GM23338 (cell line): ENCODE data around the gene MYF5. TPM values are rescaled to one million over a fixed set of nuclear protein-coding genes. Genes with fewer than 3 reads are reported as not detected.

ENCODE experiments used
- ATAC-seq: fragments of 200-7000 bp; cut with Tn5 transposase; 3 replicates; pipeline ENCODE4 v1.9.1; 2020
- DNase-seq: peaks from one replicate; pipeline ENCODE4 v3.0.0-alpha.2; 2015; ENCODE audit warnings: low spot score
- H2AFZ ChIP-seq: fragments of 200-600 bp; sonication (generic); 2 replicates; pipeline ENCODE4 v1.8.0; 2016; ENCODE audit warnings: antibody characterized with exemption, mild to moderate bottlenecking, moderate library complexity
- H3F3A ChIP-seq: fragments of 200-600 bp; sonication (generic); replicated peaks from 2 replicates; pipeline ENCODE4 v1.8.0; 2017; ENCODE audit warnings: antibody characterized with exemption, mixed run types, low read depth
- H3K27ac ChIP-seq: fragments of 200-600 bp; sonication (generic); 2 replicates; pipeline ENCODE4 v1.6.1; 2016; ENCODE audit warnings: low read depth
- H3K27me3 ChIP-seq: fragments of 200-600 bp; sonication (generic); 2 replicates; pipeline ENCODE4 v1.8.0; 2016; ENCODE audit warnings: mild to moderate bottlenecking, mixed run types, moderate library complexity; ENCODE audit not compliant: insufficient read depth
- H3K36me3 ChIP-seq: fragments of 200-600 bp; sonication (generic); 2 replicates; pipeline ENCODE4 v1.8.0; 2016; ENCODE audit warnings: mild to moderate bottlenecking; ENCODE audit not compliant: insufficient read depth
- H3K4me1 ChIP-seq: fragments of 200-600 bp; sonication (generic); 2 replicates; pipeline ENCODE4 v1.8.0; 2016; ENCODE audit warnings: mild to moderate bottlenecking, moderate library complexity; ENCODE audit not compliant: insufficient read depth
- H3K4me2 ChIP-seq: fragments of 200-600 bp; sonication (generic); 2 replicates; pipeline ENCODE4 v1.7.1; 2017; ENCODE audit warnings: mixed run types
- H3K4me3 ChIP-seq: fragments of 200-600 bp; sonication (generic); 2 replicates; pipeline ENCODE4 v1.6.1; 2016; ENCODE audit warnings: mixed run types
- H3K79me2 ChIP-seq: fragments of 200-600 bp; sonication (generic); replicated peaks from 2 replicates; pipeline ENCODE4 v1.8.0; 2017; ENCODE audit warnings: mild to moderate bottlenecking; ENCODE audit not compliant: insufficient read depth
- H3K9me2 ChIP-seq: fragments of 200-600 bp; sonication (generic); 2 replicates; pipeline ENCODE4 v1.8.0; 2017; ENCODE audit not compliant: insufficient read depth
- H4K20me1 ChIP-seq: fragments of 200-600 bp; sonication (generic); replicated peaks from 2 replicates; pipeline ENCODE4 v1.8.0; 2017; ENCODE audit warnings: mild to moderate bottlenecking; ENCODE audit not compliant: insufficient read depth
- H3K27ac Mint-ChIP-seq: 2 replicates; pipeline ENCODE4 v1.8.0; 2020; ENCODE audit warnings: inconsistent platforms, mild to moderate bottlenecking, moderate library complexity, mixed read lengths
- H3K27me3 Mint-ChIP-seq: 3 replicates; pipeline ENCODE4 v1.8.0; 2022; ENCODE audit warnings: low read depth, mild to moderate bottlenecking, moderate library complexity, mixed read lengths, inconsistent platforms; ENCODE audit not compliant: insufficient read depth, poor library complexity
- H3K36me3 Mint-ChIP-seq: 3 replicates; pipeline ENCODE4 v1.8.0; 2021; ENCODE audit warnings: low read depth, mild to moderate bottlenecking, inconsistent platforms, moderate library complexity, mixed read lengths
- H3K4me1 Mint-ChIP-seq: 3 replicates; pipeline ENCODE4 v1.8.0; 2020; ENCODE audit warnings: mild to moderate bottlenecking, inconsistent platforms, mixed read lengths
- H3K4me3 Mint-ChIP-seq: 3 replicates; pipeline ENCODE4 v1.8.0; 2021; ENCODE audit warnings: moderate library complexity, mild to moderate bottlenecking, inconsistent platforms, mixed read lengths
- H3K9me3 Mint-ChIP-seq: 3 replicates; pipeline ENCODE4 v1.8.0; 2020; ENCODE audit warnings: moderate library complexity, mild to moderate bottlenecking, inconsistent platforms, mixed read lengths
- EZH2phosphoT487 ChIP-seq: fragments of 200-600 bp; sonication (generic); IDR thresholded peaks from one replicate; pipeline ENCODE4 v1.8.1; 2018; ENCODE audit warnings: antibody characterized with exemption; ENCODE audit not compliant: unreplicated experiment
- JUNB ChIP-seq: IDR thresholded peaks from one replicate; pipeline ENCODE4 v1.6.1; 2016; ENCODE audit warnings: antibody characterized with exemption; ENCODE audit not compliant: unreplicated experiment
- STAT1 ChIP-seq: IDR thresholded peaks from one replicate; pipeline ENCODE4 v1.6.1; 2016; ENCODE audit warnings: antibody characterized with exemption; ENCODE audit not compliant: unreplicated experiment
- ZNF462 ChIP-seq: fragments of 250-450 bp; sonication (Bioruptor Pico); IDR thresholded peaks from 2 replicates; pipeline ENCODE4 v1.5.0; 2020; ENCODE audit warnings: mild to moderate bottlenecking, moderate library complexity
- polyA plus RNA-seq: library from polyadenylated mRNA; unstranded; fragments of >200 nt; fragmentation: Nextera tagmentation; extraction: Ambion mirVana; gene quantifications from 2 replicates; pipeline ENCODE4 v1.2.1, GENCODE V29; 2016
- total RNA-seq: library from RNA; depleted of rRNA; stranded (reverse); fragments of >200 nt; shearing (Covaris generic); gene quantifications from 2 replicates; pipeline ENCODE4 v1.2.3, GENCODE V29; 2014
- TF ChIP-seq, protein P1 (sequence below): IDR thresholded peaks from 2 replicates; pipeline ENCODE4 v1.6.1; 2016; ENCODE audit warnings: antibody characterized with exemption

The MYF5 gene
- total and polyA plus RNA-seq, 2 experiments from 2014 or later, result not detected

DNA sequence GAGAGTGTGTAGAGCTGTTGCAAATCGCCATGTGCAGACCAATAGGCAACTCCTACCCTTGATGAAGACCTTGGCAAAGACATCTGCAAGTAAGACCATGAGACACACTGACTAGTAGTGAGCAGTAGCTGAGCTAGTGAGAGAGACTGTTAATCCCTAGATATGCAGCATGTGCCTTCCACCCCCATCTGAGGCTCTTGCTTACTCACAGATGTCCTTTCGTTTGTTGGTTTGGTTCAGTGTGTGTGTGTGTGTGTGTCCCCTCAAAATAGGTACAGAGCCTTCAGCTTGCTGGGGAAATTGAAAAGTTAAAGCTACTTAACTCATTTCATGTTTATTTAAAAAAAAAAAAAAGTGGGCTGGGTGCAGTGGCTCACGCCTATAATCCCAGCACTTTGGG is 37.6 kb downstream of the MYF5 start:
- Histone ChIP-seq H3K4me3 (no peak overlapping the region), H3K4me2 (no peak overlapping the region), H3K4me1 (no peaks in the 10 kb centered on the region), H3K36me3 (no peaks in the 10 kb centered on the region), H4K20me1 (no peaks in the 10 kb centered on the region), H3K27ac (no peak overlapping the region), H2AFZ (no peak overlapping the region), H3K79me2 (no peaks in the 10 kb centered on the region), H3K9me2 (no peaks in the 10 kb centered on the region), H3K27me3 (no peaks in the 10 kb centered on the region), H3F3A (no peaks in the 10 kb centered on the region)
- Mint-ChIP-seq H3K27ac (no peak overlapping the region), H3K4me3 (no peak overlapping the region), H3K27me3 (no peaks in the 10 kb centered on the region), H3K4me1 (no peaks in the 10 kb centered on the region), H3K36me3 (no peaks in the 10 kb centered on the region), H3K9me3 (no peaks in the 10 kb centered on the region)
- TF ChIP-seq EZH2phosphoT487 (no peak), JUNB (no peak), STAT1 (no peak), ZNF462 (no peak)
- ATAC-seq (no peak), DNase-seq (no peak)

GRCh38 chr12:80756875-80757274 is 40.2 kb downstream of the MYF5 start:
- peaks cover 17% of the 10 kb centered on the region; the same call in 2 of the 3 replicates for H3K4me1 Mint-ChIP-seq
- H3K36me3 Mint-ChIP-seq, result no peaks in the 10 kb centered on the region
- no peak overlapping the region for H3K27ac ChIP-seq
- no peaks in the 10 kb centered on the region for H3K27me3 ChIP-seq
- H3F3A ChIP-seq, result no peaks in the 10 kb centered on the region
- DNase-seq, result no peak
- H3K9me3 Mint-ChIP-seq, result no peaks in the 10 kb centered on the region
- no peak overlapping the region for H3K27ac Mint-ChIP-seq
- H2AFZ ChIP-seq, result no peak overlapping the region
- H3K4me2 ChIP-seq, result no peak overlapping the region
- no peaks in the 10 kb centered on the region for H4K20me1 ChIP-seq
- H3K4me1 ChIP-seq, result no peaks in the 10 kb centered on the region; the same call in 1 of the 2 replicates
- no peak overlapping the region for H3K4me3 Mint-ChIP-seq
- H3K4me3 ChIP-seq, result no peak overlapping the region
- peaks cover 2% of the 10 kb centered on the region for H3K27me3 Mint-ChIP-seq
- H3K79me2 ChIP-seq, result no peaks in the 10 kb centered on the region
- H3K36me3 ChIP-seq, result no peaks in the 10 kb centered on the region
- ATAC-seq, result no peak
- no peaks in the 10 kb centered on the region for H3K9me2 ChIP-seq
- TF ChIP-seq ZNF462, result no peak
- TF ChIP-seq, protein P1, sequence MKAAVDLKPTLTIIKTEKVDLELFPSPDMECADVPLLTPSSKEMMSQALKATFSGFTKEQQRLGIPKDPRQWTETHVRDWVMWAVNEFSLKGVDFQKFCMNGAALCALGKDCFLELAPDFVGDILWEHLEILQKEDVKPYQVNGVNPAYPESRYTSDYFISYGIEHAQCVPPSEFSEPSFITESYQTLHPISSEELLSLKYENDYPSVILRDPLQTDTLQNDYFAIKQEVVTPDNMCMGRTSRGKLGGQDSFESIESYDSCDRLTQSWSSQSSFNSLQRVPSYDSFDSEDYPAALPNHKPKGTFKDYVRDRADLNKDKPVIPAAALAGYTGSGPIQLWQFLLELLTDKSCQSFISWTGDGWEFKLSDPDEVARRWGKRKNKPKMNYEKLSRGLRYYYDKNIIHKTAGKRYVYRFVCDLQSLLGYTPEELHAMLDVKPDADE, result no peak
